Endothelial cell of umbilical vein (primary cell): ENCODE results near the gene PCDH11Y.
"Not testable (repeated sequence)": the region's sequence is repeated elsewhere in the genome, so short reads cannot be mapped to it uniquely, and the experiment has no call there.

Experiments
- CTCF ChIP-seq, 2 donors: IDR thresholded peaks; 1 replicate in 1 of 2; 2 replicates in 1 of 2; pipeline ENCODE4 v1.5.1; 2011; ENCODE audit warnings: low read length in 2 of 2, mild to moderate bottlenecking in 2 of 2, moderate library complexity in 2 of 2, control low read depth in 1 of 2, inconsistent platforms in 1 of 2, low read depth in 1 of 2; ENCODE audit not compliant: insufficient read depth in 1 of 2; ENCODE audit errors: extremely low read depth in 1 of 2
- POLR2A ChIP-seq: IDR thresholded peaks from 2 replicates; pipeline ENCODE4 v1.6.1; 2012; ENCODE audit warnings: low read depth, mild to moderate bottlenecking, control low read depth, low read length
- POLR2AphosphoS5 ChIP-seq: IDR thresholded peaks from 2 replicates; pipeline ENCODE4 v1.6.1; 2012; ENCODE audit warnings: low read depth, mild to moderate bottlenecking, control low read depth, low read length, moderate library complexity; ENCODE audit not compliant: insufficient read depth

DNA sequence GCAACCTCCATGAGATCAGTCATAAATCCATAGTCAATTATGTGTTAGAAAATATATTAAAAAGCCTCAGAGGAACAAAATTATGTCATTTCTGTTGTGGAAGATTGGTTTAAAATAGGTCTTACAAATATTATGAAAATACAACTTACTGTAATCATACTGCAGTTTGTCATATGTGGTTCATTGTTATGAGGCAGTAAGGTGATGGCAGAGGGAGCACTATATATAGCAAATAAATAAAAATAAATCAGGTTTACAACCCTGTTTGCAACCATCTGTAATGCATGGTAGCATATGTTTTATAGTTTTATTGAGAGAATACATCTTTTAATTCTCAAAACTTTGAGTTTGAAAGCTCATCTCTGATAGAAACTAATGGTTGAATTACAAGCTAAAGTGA lies 543.6 kb downstream of the PCDH11Y start:
- not testable (repeated sequence) for TF ChIP-seq CTCF (IDR thresholded peaks at IDR 0.05; ENCODE audit: extremely low read depth in 1 of 2, insufficient read depth in 1 of 2, low read depth in 1 of 2, low read length in 2 of 2); POLR2A; POLR2AphosphoS5
